Right lobe of liver (tissue), 6 donors: ENCODE measurements around the gene ERC2. TPM values are rescaled to one million over a fixed set of nuclear protein-coding genes. Genes with fewer than 3 reads are reported as not detected.

ENCODE experiments used
- ATAC-seq, 4 donors: fragments of 200-7000 bp; cut with Tn5 transposase; one replicate each; pipeline ENCODE4 v1.9.1; 2020; ENCODE audit warnings: mild to moderate bottlenecking in 4 of 4, moderate library complexity in 4 of 4
- DNase-seq, 3 donors: peaks; one replicate each; pipeline ENCODE4 v3.0.0-alpha.2; 2020
- H3K27ac ChIP-seq, 3 donors: fragments of 200-600 bp; one replicate each; pipeline ENCODE4 v1.8.0; 2022
- H3K27me3 ChIP-seq, 2 donors: fragments of 200-600 bp; one replicate each; pipeline ENCODE4 v1.8.0; 2022
- H3K36me3 ChIP-seq, 4 donors: fragments of 200-600 bp; sonication (generic) in 1 of 4; one replicate each; pipeline versions ENCODE4 v1.5.1 to v1.8.0; 2017 to 2022; ENCODE audit warnings: control low read depth in 1 of 4
- H3K4me1 ChIP-seq, 4 donors: fragments of 200-600 bp; sonication (generic) in 1 of 4; one replicate each; pipeline versions ENCODE4 v1.5.1 to v1.8.0; 2017 to 2022; ENCODE audit warnings: control low read depth in 1 of 4
- H3K4me3 ChIP-seq, 3 donors: fragments of 200-600 bp; one replicate each; pipeline ENCODE4 v1.8.0; 2022
- H3K9me3 ChIP-seq, 4 donors: fragments of 200-600 bp; sonication (generic) in 1 of 4; one replicate each; pipeline versions ENCODE4 v1.5.1 to v1.8.0; 2017 to 2022; ENCODE audit warnings: control low read depth in 1 of 4
- CTCF ChIP-seq, 4 donors: fragments of 200-600 bp in 3 of 4; fragments of 450-650 bp in 1 of 4; IDR thresholded peaks; one replicate each; pipeline versions ENCODE4 v1.5.1 to v1.8.0; 2016 to 2022; ENCODE audit warnings: antibody characterized with exemption in 4 of 4, mild to moderate bottlenecking in 2 of 4
- POLR2A ChIP-seq: fragments of 450-650 bp; IDR thresholded peaks from one replicate; pipeline ENCODE4 v1.6.1; 2017; ENCODE audit warnings: antibody characterized with exemption, mild to moderate bottlenecking
- WGBS: methylation state at CpG from one replicate; pipeline ENCODE4 v1.1.6; 2018; ENCODE audit warnings: low coverage, low lambda C conversion rate; ENCODE audit not compliant: insufficient coverage; ENCODE audit errors: missing lambda C conversion rate; 5-methylcytosine and 5-hydroxymethylcytosine counted together
- intact Hi-C, 2 donors: fragments of 100-400 bp; cut with DNase I; formaldehyde crosslinking; loops; one replicate each; pipeline versions ENCODE4 v1.11.2 to v1.14.1; 2022
- total RNA-seq, 6 experiments: library from RNA; depleted of rRNA in 2 of 6; stranded (reverse); fragments of >200 nt in 2 of 6; fragmentation: NEBNext Ultra II Directional in 3 of 6; extraction: Animal tissue kit (Norgen Biotek cat#: 25700) in 3 of 6; gene quantifications; one replicate each; pipeline versions ENCODE4 v1.1.0 to v1.2.4, GENCODE V29; 2016 to 2023
- donor health status: DM: no; HTN: yes; CAD: no.
- donor health status: DM: no; HTN: no; CAD: no.
- donor health status: DM: no; HTN: no; CAD: no.
- donor health status: DM: no; HTN: yes; CAD: no.
- donor health status: DM: no; HTN: yes; CAD: no.

The ERC2 gene
- total RNA-seq, 6 experiments from 2014 or later, result not detected

GRCh38 chr3:55946574-55947160, 521.6 kb downstream of the ERC2 start:
- H3K4me3 ChIP-seq, result no peak overlapping the region
- no peaks in the 10 kb centered on the region for H3K27me3 ChIP-seq
- no peak overlapping the region for H3K27ac ChIP-seq
- ATAC-seq (no peak), DNase-seq (no peak)
- intact Hi-C loops, result no loop called here
- no peaks in the 10 kb centered on the region for H3K4me1 ChIP-seq
- no peak for TF ChIP-seq POLR2A
- TF ChIP-seq CTCF (IDR thresholded peaks at IDR 0.05), result no peak
- H3K9me3 ChIP-seq, result no peaks in the 10 kb centered on the region
- H3K36me3 ChIP-seq, result no peaks in the 10 kb centered on the region
- WGBS, result 52% methylated on average over 4 of the region's 4 CpGs

GRCh38 chr3:55942868-55943267, 525.4 kb downstream of the ERC2 start:
- DNase-seq (no peak), ATAC-seq (no peak)
- intact Hi-C loops, result no loop called here
- WGBS, result 54% methylated on average over 2 of the region's 2 CpGs
- no peaks in the 10 kb centered on the region for H3K9me3 ChIP-seq
- no peaks in the 10 kb centered on the region for H3K4me1 ChIP-seq
- H3K27me3 ChIP-seq, result no peaks in the 10 kb centered on the region
- no peak for TF ChIP-seq CTCF (IDR thresholded peaks at IDR 0.05)
- no peak for TF ChIP-seq POLR2A
- no peak overlapping the region for H3K27ac ChIP-seq
- no peaks in the 10 kb centered on the region for H3K36me3 ChIP-seq
- H3K4me3 ChIP-seq, result no peak overlapping the region

GRCh38 chr3:55939287-55939686, 529.0 kb downstream of the ERC2 start:
- no peaks in the 10 kb centered on the region for H3K4me1 ChIP-seq
- no peak for DNase-seq
- intact Hi-C loops, result no loop called here
- TF ChIP-seq CTCF (IDR thresholded peaks at IDR 0.05) (no peak), POLR2A (no peak)
- no peak overlapping the region for H3K4me3 ChIP-seq
- no peaks in the 10 kb centered on the region for H3K9me3 ChIP-seq
- H3K27me3 ChIP-seq, result no peaks in the 10 kb centered on the region
- no peak for ATAC-seq
- 75% methylated on average over 1 of the region's 1 CpG for WGBS
- no peak overlapping the region for H3K27ac ChIP-seq
- H3K36me3 ChIP-seq, result no peaks in the 10 kb centered on the region

- ATAC-seq (no peak), DNase-seq (no peak)
- TF ChIP-seq POLR2A (no peak), CTCF (IDR thresholded peaks at IDR 0.05) (no peak)
- no peaks in the 10 kb centered on the region for H3K36me3 ChIP-seq
- no peaks in the 10 kb centered on the region for H3K9me3 ChIP-seq
- 20% methylated on average over 1 of the region's 2 CpGs for WGBS
- H3K27ac ChIP-seq, result no peak overlapping the region
- no peak overlapping the region for H3K4me3 ChIP-seq
- H3K27me3 ChIP-seq, result no peaks in the 10 kb centered on the region
- H3K4me1 ChIP-seq, result no peaks in the 10 kb centered on the region
- intact Hi-C loops, result no loop called here
Observed at GRCh38 chr3:55937301-55937700, 531.0 kb downstream of the ERC2 start.
